ENCODE results near the gene ST13. TPM values are rescaled to one million over a fixed set of nuclear protein-coding genes. Genes with fewer than 3 reads are reported as not detected.
"Not testable (repeated sequence)": the region's sequence is repeated elsewhere in the genome, so short reads cannot be mapped to it uniquely, and the experiment has no call there.

Gene ST13
- total and polyA plus RNA-seq, 2 experiments from 2014 or later: 206 to 216 TPM

GRCh38 chr22:40877488-40877887 lies 21.0 kb upstream of the ST13 start:
- WGBS (ENCODE audit: low lambda C conversion rate, missing lambda C conversion rate): 47% methylated on average over 3 of the region's 3 CpGs
- H3K4me1 ChIP-seq (ENCODE audit: insufficient read depth): no peaks in the 10 kb centered on the region
- H3K9me3 ChIP-seq (ENCODE audit: low read depth): no peaks in the 10 kb centered on the region
- H3K79me2 ChIP-seq: peaks cover 2% of the 10 kb centered on the region
- no peak for DNase-seq (ENCODE audit: low spot score)
- TF ChIP-seq, protein P1, sequence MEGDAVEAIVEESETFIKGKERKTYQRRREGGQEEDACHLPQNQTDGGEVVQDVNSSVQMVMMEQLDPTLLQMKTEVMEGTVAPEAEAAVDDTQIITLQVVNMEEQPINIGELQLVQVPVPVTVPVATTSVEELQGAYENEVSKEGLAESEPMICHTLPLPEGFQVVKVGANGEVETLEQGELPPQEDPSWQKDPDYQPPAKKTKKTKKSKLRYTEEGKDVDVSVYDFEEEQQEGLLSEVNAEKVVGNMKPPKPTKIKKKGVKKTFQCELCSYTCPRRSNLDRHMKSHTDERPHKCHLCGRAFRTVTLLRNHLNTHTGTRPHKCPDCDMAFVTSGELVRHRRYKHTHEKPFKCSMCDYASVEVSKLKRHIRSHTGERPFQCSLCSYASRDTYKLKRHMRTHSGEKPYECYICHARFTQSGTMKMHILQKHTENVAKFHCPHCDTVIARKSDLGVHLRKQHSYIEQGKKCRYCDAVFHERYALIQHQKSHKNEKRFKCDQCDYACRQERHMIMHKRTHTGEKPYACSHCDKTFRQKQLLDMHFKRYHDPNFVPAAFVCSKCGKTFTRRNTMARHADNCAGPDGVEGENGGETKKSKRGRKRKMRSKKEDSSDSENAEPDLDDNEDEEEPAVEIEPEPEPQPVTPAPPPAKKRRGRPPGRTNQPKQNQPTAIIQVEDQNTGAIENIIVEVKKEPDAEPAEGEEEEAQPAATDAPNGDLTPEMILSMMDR (IDR thresholded peaks at IDR 0.05; ENCODE audit: poor library complexity): no peak
- TF ChIP-seq EZH2 (IDR thresholded peaks at IDR 0.05; ENCODE audit: borderline replicate concordance): no peak
- TF ChIP-seq EZH2phosphoT487 (IDR thresholded peaks at IDR 0.05; ENCODE audit: low read depth, severe bottlenecking, unreplicated experiment): no peak
- H4K20me1 ChIP-seq (ENCODE audit: insufficient read depth, poor library complexity, severe bottlenecking): no peaks in the 10 kb centered on the region
- H3K4me3 ChIP-seq: no peak overlapping the region
- no peaks in the 10 kb centered on the region for H3K27me3 ChIP-seq
- H3K4me2 ChIP-seq: no peak overlapping the region
- H3K27ac ChIP-seq: peak overlapping the region; percentile 48
- H3K9me2 ChIP-seq (replicated peaks; ENCODE audit: insufficient read depth): no peaks in the 10 kb centered on the region
- no peaks in the 10 kb centered on the region for H3K36me3 ChIP-seq (replicated peaks; ENCODE audit: insufficient read depth, low read depth)
- no peak overlapping the region for H2AFZ ChIP-seq

GRCh38 chr22:40876907-40877306 lies 20.5 kb upstream of the ST13 start:
- WGBS (ENCODE audit: low lambda C conversion rate, missing lambda C conversion rate): 64% methylated on average over 1 of the region's 1 CpG
- no peak overlapping the region for H3K4me2 ChIP-seq
- H3K9me3 ChIP-seq (ENCODE audit: low read depth): no peaks in the 10 kb centered on the region
- no peaks in the 10 kb centered on the region for H3K27me3 ChIP-seq
- no peaks in the 10 kb centered on the region for H3K4me1 ChIP-seq (ENCODE audit: insufficient read depth)
- DNase-seq (ENCODE audit: low spot score): no peak
- H3K9me2 ChIP-seq (replicated peaks; ENCODE audit: insufficient read depth): no peaks in the 10 kb centered on the region
- peak overlapping the region; percentile 48 for H3K27ac ChIP-seq
- TF ChIP-seq, protein P1 (IDR thresholded peaks at IDR 0.05; ENCODE audit: poor library complexity): no peak
- TF ChIP-seq EZH2phosphoT487 (IDR thresholded peaks at IDR 0.05; ENCODE audit: low read depth, severe bottlenecking, unreplicated experiment): no peak
- no peak for TF ChIP-seq EZH2 (IDR thresholded peaks at IDR 0.05; ENCODE audit: borderline replicate concordance)
- H3K4me3 ChIP-seq: no peak overlapping the region
- H2AFZ ChIP-seq: no peak overlapping the region
- no peaks in the 10 kb centered on the region for H4K20me1 ChIP-seq (ENCODE audit: insufficient read depth, poor library complexity, severe bottlenecking)
- no peaks in the 10 kb centered on the region for H3K36me3 ChIP-seq (replicated peaks; ENCODE audit: insufficient read depth, low read depth)
- H3K79me2 ChIP-seq: peaks cover 2% of the 10 kb centered on the region

GRCh38 chr22:40875111-40875510 lies 18.7 kb upstream of the ST13 start:
- no peak overlapping the region for H3K27ac ChIP-seq
- H3K9me3 ChIP-seq (ENCODE audit: low read depth): no peaks in the 10 kb centered on the region
- DNase-seq (ENCODE audit: low spot score): no peak
- H2AFZ ChIP-seq: no peak overlapping the region
- no peak overlapping the region for H3K4me3 ChIP-seq
- no peaks in the 10 kb centered on the region for H3K4me1 ChIP-seq (ENCODE audit: insufficient read depth)
- TF ChIP-seq EZH2 (IDR thresholded peaks at IDR 0.05; ENCODE audit: borderline replicate concordance): no peak
- TF ChIP-seq, protein P1 (IDR thresholded peaks at IDR 0.05; ENCODE audit: poor library complexity): no peak
- TF ChIP-seq EZH2phosphoT487 (IDR thresholded peaks at IDR 0.05; ENCODE audit: low read depth, severe bottlenecking, unreplicated experiment): no peak
- peaks cover 5% of the 10 kb centered on the region for H3K79me2 ChIP-seq
- no peaks in the 10 kb centered on the region for H3K9me2 ChIP-seq (replicated peaks; ENCODE audit: insufficient read depth)
- no peaks in the 10 kb centered on the region for H3K27me3 ChIP-seq
- WGBS (ENCODE audit: low lambda C conversion rate, missing lambda C conversion rate): 93% methylated on average over 3 of the region's 3 CpGs
- no peaks in the 10 kb centered on the region for H3K36me3 ChIP-seq (replicated peaks; ENCODE audit: insufficient read depth, low read depth)
- no peaks in the 10 kb centered on the region for H4K20me1 ChIP-seq (ENCODE audit: insufficient read depth, poor library complexity, severe bottlenecking)
- no peak overlapping the region for H3K4me2 ChIP-seq

DNA sequence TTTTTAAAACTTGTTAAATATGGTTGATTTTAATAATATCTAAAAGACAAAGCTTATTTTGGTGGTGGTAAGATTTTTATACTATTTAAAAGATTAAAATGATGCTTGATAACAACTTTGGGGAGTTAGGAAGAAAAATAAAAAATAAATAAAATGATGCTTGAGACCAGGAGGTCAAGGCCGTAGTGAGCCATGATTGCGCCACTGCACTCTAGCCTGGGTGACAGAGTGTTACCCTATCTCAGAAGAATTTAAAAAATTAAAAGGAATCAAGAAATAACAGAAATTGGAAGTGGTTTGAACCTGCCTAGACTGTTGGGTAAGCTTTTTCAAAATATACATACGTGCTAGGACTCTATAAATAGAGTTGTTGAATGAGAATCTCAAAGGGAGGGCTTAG lies 17.6 kb upstream of the ST13 start:
- no peak overlapping the region for H2AFZ ChIP-seq
- H4K20me1 ChIP-seq (ENCODE audit: insufficient read depth, poor library complexity, severe bottlenecking): no peaks in the 10 kb centered on the region
- no peaks in the 10 kb centered on the region for H3K9me2 ChIP-seq (replicated peaks; ENCODE audit: insufficient read depth)
- no peak overlapping the region for H3K4me3 ChIP-seq
- peaks cover 5% of the 10 kb centered on the region for H3K79me2 ChIP-seq
- no peak overlapping the region for H3K27ac ChIP-seq
- WGBS (ENCODE audit: low lambda C conversion rate, missing lambda C conversion rate): 96% methylated on average over 3 of the region's 3 CpGs
- no peak overlapping the region for H3K4me2 ChIP-seq
- no peaks in the 10 kb centered on the region for H3K4me1 ChIP-seq (ENCODE audit: insufficient read depth)
- no peaks in the 10 kb centered on the region for H3K9me3 ChIP-seq (ENCODE audit: low read depth)
- H3K36me3 ChIP-seq (replicated peaks; ENCODE audit: insufficient read depth, low read depth): no peaks in the 10 kb centered on the region
- TF ChIP-seq EZH2phosphoT487 (IDR thresholded peaks at IDR 0.05; ENCODE audit: low read depth, severe bottlenecking, unreplicated experiment) (no peak), EZH2 (IDR thresholded peaks at IDR 0.05; ENCODE audit: borderline replicate concordance) (no peak)
- TF ChIP-seq, protein P1 (IDR thresholded peaks at IDR 0.05; ENCODE audit: poor library complexity): no peak
- DNase-seq (ENCODE audit: low spot score): no peak
- H3K27me3 ChIP-seq: no peaks in the 10 kb centered on the region

DNA sequence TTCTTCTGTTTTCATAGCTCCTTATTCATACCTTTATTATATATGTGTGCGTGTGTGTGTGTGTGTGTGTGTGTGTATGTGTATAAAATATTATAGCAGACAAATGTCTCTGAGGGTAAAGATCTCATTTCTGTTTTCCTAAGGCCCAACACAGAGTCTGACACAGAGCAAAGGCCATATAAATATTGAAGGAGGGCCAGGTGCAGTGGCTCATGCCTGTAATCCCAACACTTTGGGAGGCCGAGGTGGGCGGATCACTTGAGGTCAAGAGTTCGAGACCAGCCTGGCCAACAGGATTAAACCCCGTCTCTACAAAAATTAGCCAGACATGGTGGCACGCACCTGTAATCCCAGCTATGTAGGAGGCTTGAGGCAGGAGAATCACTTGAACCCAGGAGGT lies 11.9 kb upstream of the ST13 start:
- not testable (repeated sequence) for H3K27me3 ChIP-seq; H3K36me3 ChIP-seq (replicated peaks; ENCODE audit: insufficient read depth, low read depth); H3K9me2 ChIP-seq (replicated peaks; ENCODE audit: insufficient read depth); H3K9me3 ChIP-seq (ENCODE audit: low read depth); H3K4me2 ChIP-seq; H3K4me3 ChIP-seq; H3K27ac ChIP-seq; DNase-seq (ENCODE audit: low spot score); H3K4me1 ChIP-seq (ENCODE audit: insufficient read depth); H4K20me1 ChIP-seq (ENCODE audit: insufficient read depth, poor library complexity, severe bottlenecking); H2AFZ ChIP-seq
- WGBS (ENCODE audit: low lambda C conversion rate, missing lambda C conversion rate): 81% methylated on average over 6 of the region's 6 CpGs
- peaks cover 37% of the 10 kb centered on the region for H3K79me2 ChIP-seq

All from hepatocyte (in vitro differentiated cells).